DOHH2 (cell line): ENCODE measurements around the gene RAB20.

Experiments used
- H3F3A ChIP-seq: fragments of 200-600 bp; sonication (generic), shearing (Covaris generic); 2 replicates; pipeline ENCODE4 v1.6.0; 2016; ENCODE audit warnings: antibody characterized with exemption, mild to moderate bottlenecking; ENCODE audit not compliant: control insufficient read depth, insufficient read depth
- H3K27ac ChIP-seq: fragments of 200-600 bp; sonication (generic); 2 replicates; pipeline ENCODE4 v1.5.1; 2014; ENCODE audit warnings: low read depth, mild to moderate bottlenecking, low read length, moderate library complexity
- H3K27me3 ChIP-seq: fragments of 200-600 bp; sonication (generic); 2 replicates; pipeline ENCODE4 v1.6.1; 2014; ENCODE audit warnings: mild to moderate bottlenecking, low read length, mixed read lengths; ENCODE audit not compliant: control insufficient read depth
- H3K36me3 ChIP-seq: fragments of 200-600 bp; sonication (generic); 2 replicates; pipeline ENCODE4 v1.6.1; 2014; ENCODE audit warnings: mild to moderate bottlenecking, low read length, moderate library complexity, mixed read lengths; ENCODE audit not compliant: control insufficient read depth
- H3K4me1 ChIP-seq: fragments of 200-600 bp; sonication (generic); 2 replicates; pipeline ENCODE4 v1.6.1; 2014; ENCODE audit warnings: mild to moderate bottlenecking, low read length, mixed read lengths; ENCODE audit not compliant: control insufficient read depth
- H3K4me2 ChIP-seq: fragments of 200-600 bp; sonication (generic); 2 replicates; pipeline ENCODE4 v1.6.0; 2014; ENCODE audit warnings: mild to moderate bottlenecking, low read length, moderate library complexity
- H3K4me3 ChIP-seq: fragments of 200-600 bp; sonication (generic); 2 replicates; pipeline ENCODE4 v1.5.1; 2014; ENCODE audit warnings: mild to moderate bottlenecking, low read length, mixed read lengths
- H3K79me2 ChIP-seq: fragments of 200-600 bp; sonication (generic); 2 replicates; pipeline ENCODE4 v1.6.1; 2014; ENCODE audit warnings: mild to moderate bottlenecking, low read length, mixed read lengths; ENCODE audit not compliant: control insufficient read depth
- H3K9me2 ChIP-seq: fragments of 200-600 bp; sonication (generic); replicated peaks from 2 replicates; pipeline ENCODE4 v1.6.1; 2014; ENCODE audit warnings: mild to moderate bottlenecking, low read length, mixed read lengths; ENCODE audit not compliant: control insufficient read depth
- H3K9me3 ChIP-seq: fragments of 200-600 bp; sonication (generic); 2 replicates; pipeline ENCODE4 v1.6.1; 2014; ENCODE audit warnings: antibody characterized with exemption, low read length, mixed read lengths; ENCODE audit not compliant: control insufficient read depth, insufficient read depth
- H4K20me1 ChIP-seq: fragments of 200-600 bp; sonication (generic); 2 replicates; pipeline ENCODE4 v1.6.0; 2014; ENCODE audit warnings: low read depth, mild to moderate bottlenecking, antibody characterized with exemption, low read length, moderate library complexity; ENCODE audit not compliant: control insufficient read depth, insufficient read depth
- EZH2phosphoT487 ChIP-seq: fragments of 200-600 bp; sonication (generic); IDR thresholded peaks from 2 replicates; pipeline ENCODE4 v1.6.1; 2017; ENCODE audit warnings: borderline replicate concordance, mild to moderate bottlenecking, antibody characterized with exemption, low read length, moderate library complexity, mixed read lengths
- TF ChIP-seq, protein P1 (sequence below): fragments of 200-600 bp; sonication (generic); IDR thresholded peaks from one replicate; pipeline ENCODE4 v1.5.1; 2014; ENCODE audit warnings: antibody characterized with exemption, mild to moderate bottlenecking, low read depth, low read length; ENCODE audit not compliant: poor library complexity, severe bottlenecking

RAB20 gene

DNA sequence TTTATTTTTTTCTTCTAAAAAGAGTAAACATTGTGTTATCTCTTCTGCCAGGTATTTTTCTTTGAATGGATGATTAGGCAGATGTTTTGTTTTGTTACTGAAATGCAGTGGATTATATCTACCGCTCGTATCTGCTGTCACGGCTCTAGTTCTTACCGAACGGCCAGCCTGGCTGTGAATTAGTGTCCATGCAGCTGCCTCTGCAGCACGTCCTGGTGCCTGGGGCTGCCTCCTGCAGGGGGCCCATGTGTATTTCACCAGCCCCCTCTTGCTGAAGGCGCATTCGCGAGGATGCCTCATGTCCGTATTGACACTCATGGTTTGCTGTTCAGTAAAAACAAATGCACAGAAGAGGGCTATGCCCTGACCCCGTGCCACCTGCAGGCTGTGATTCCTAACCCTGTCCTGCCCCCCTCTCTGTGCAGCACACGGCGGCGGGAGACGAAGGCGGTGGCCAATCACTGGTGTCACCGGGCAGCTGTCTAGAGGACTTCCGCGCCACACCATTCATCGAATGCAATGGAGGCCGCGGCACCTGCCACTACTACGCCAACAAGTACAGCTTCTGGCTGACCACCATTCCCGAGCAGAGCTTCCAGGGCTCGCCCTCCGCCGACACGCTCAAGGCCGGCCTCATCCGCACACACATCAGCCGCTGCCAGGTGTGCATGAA is 49.9 kb downstream of the RAB20 start:
- Histone ChIP-seq H3F3A (no peaks in the 10 kb centered on the region), H3K4me1 (peaks cover 10% of the 10 kb centered on the region), H3K4me3 (no peak overlapping the region), H3K36me3 (no peaks in the 10 kb centered on the region), H3K27ac (no peak overlapping the region), H3K4me2 (no peak overlapping the region), H4K20me1 (no peaks in the 10 kb centered on the region), H3K27me3 (no peaks in the 10 kb centered on the region; the same call in none of the 2 replicates), H3K79me2 (no peaks in the 10 kb centered on the region), H3K9me2 (no peaks in the 10 kb centered on the region), H3K9me3 (no peaks in the 10 kb centered on the region)
- no peak for TF ChIP-seq EZH2phosphoT487
- TF ChIP-seq, protein P1, sequence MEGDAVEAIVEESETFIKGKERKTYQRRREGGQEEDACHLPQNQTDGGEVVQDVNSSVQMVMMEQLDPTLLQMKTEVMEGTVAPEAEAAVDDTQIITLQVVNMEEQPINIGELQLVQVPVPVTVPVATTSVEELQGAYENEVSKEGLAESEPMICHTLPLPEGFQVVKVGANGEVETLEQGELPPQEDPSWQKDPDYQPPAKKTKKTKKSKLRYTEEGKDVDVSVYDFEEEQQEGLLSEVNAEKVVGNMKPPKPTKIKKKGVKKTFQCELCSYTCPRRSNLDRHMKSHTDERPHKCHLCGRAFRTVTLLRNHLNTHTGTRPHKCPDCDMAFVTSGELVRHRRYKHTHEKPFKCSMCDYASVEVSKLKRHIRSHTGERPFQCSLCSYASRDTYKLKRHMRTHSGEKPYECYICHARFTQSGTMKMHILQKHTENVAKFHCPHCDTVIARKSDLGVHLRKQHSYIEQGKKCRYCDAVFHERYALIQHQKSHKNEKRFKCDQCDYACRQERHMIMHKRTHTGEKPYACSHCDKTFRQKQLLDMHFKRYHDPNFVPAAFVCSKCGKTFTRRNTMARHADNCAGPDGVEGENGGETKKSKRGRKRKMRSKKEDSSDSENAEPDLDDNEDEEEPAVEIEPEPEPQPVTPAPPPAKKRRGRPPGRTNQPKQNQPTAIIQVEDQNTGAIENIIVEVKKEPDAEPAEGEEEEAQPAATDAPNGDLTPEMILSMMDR: no peak

DNA sequence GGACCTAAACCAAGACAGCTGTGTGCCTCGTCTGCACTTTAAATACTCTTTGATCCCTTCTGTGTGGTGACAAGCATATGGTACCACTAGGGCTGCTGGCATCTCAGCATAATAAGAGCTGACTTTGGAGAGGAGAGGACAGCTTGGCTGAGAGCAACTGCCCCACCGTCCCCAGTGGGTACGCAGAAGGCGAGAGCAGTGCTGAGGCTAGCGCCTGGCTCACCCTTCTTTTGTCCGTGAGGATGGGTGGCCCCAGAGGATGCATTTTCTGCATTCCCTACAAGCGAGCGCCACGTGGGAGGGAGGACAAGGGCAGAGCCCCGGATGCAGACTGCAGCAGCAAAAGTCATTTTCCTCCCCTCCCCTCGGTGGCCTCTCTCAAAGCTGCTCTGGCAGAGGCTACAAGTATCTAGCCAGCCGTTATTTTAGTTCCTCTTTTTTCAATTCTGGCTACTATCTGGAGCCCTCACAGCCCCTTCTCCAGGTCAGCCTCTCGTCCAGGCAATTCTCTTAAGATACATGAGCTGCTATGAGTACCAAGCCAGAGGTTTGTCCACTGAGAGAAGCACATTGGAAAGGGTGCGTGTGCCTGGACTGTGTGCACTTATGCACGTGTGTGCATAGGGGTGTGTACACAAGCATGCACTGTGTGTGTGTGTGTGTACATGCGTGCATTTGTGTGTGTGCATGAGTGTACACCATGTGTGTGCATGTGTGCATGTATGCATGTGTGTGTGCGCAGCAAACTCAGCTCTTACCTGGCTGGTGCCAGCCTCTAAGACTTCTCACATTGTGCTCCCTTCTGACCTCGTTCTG is 51.3 kb downstream of the RAB20 start:
- Histone ChIP-seq H3K4me2 (0 out of 2 replicates have a peak overlapping the region, but pooled peaks have one; percentile 24), H3K4me3 (no peak overlapping the region), H3F3A (no peaks in the 10 kb centered on the region), H3K79me2 (no peaks in the 10 kb centered on the region), H3K27me3 (no peaks in the 10 kb centered on the region; the same call in none of the 2 replicates), H3K9me2 (no peaks in the 10 kb centered on the region), H3K36me3 (no peaks in the 10 kb centered on the region), H4K20me1 (no peaks in the 10 kb centered on the region), H3K9me3 (no peaks in the 10 kb centered on the region), H3K27ac (no peak overlapping the region), H3K4me1 (peaks cover 10% of the 10 kb centered on the region)
- TF ChIP-seq, protein P1: no peak
- no peak for TF ChIP-seq EZH2phosphoT487

DNA sequence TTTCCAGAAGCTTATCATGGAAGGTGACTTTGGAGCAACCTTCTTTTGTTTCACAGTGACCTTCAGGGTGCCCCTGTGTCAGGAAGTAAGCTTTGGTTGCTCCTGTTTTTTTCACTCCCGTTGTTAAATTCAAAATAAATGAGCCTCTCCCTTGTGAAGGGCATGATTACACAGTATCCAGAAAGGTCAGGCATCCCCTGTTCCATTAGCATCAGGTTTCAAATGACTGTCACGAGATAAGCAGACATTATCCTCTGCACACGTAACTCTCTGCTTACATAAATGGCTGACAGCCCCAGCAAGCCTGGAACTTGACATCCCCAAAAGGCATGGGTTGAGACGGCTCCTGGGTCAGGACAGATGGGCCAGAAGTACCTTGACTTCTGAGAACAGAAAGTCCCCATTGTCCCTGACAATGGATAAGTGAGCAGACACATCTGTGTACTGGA is 52.0 kb downstream of the RAB20 start:
- H3K36me3 ChIP-seq: no peaks in the 10 kb centered on the region
- H3K4me2 ChIP-seq: no peak overlapping the region
- H3K9me3 ChIP-seq: no peaks in the 10 kb centered on the region
- TF ChIP-seq, protein P1: no peak
- TF ChIP-seq EZH2phosphoT487: no peak
- H4K20me1 ChIP-seq: no peaks in the 10 kb centered on the region
- H3K9me2 ChIP-seq: no peaks in the 10 kb centered on the region
- H3K4me1 ChIP-seq: peaks cover 10% of the 10 kb centered on the region
- no peaks in the 10 kb centered on the region for H3K79me2 ChIP-seq
- H3K27me3 ChIP-seq: no peaks in the 10 kb centered on the region
- no peaks in the 10 kb centered on the region for H3F3A ChIP-seq
- no peak overlapping the region for H3K27ac ChIP-seq
- no peak overlapping the region for H3K4me3 ChIP-seq
